ENCODE data around the gene RNF175.
"Not testable (repeated sequence)": the region's sequence is repeated elsewhere in the genome, so short reads cannot be mapped to it uniquely, and the experiment has no call there.

RNF175 gene

DNA sequence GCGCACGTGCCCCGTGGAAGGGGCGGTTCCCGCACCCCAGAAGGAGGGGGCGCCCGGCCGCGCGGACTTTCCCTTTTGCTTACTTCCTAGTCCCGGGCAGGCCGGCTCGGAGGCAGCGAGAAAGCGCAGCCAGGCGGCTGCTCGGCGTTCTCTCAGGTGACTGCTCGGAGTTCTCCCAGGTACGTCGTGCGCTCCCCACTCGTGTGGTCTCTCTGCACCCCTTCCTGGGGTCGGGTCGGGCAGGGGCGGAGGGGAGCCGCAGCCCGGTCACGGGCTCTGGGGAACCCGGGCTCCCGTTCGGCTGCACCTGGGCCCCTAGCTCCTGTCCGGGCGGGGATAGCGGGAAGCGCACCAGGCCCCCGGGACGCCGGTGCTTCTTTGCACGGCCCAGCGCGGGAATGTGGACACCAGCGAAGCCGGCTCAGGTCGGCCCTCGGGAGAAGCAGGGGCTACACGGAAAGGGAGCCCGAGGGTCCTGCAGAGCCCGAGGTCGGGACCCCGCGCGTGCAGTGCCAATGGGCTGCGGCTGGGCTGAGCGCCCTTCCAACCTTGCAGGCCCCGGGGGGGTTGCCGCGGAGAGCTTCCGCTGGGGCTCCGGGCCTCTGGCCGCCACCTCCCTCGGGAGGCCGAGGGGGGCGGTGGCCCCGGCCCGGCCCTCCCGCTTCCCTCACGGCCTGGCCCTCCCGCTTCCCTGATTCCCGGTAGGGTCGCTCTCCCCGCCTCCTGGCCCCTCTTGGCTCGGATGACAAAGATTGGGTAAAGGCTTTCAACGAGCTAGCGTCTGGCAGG is 75.4 kb downstream of the RNF175 start, which contains the start of gene TLR2:
Gene TLR2, plus strand, starts transcription at position 99 of the 789 bp plus-strand sequence. CDS start 18,628 bp downstream, outside the sequence.
- H3K9ac ChIP-seq (ENCODE audit: low read depth in 1 of 2, low read length in 2 of 2), result peak within 1 kb of the TSS; percentile 8 to 12
- H3K27ac ChIP-seq (ENCODE audit: low read depth, low read length), result no peak within 1 kb of the TSS
- H3K27me3 ChIP-seq (ENCODE audit: control insufficient read depth in 1 of 2, insufficient read depth in 2 of 2, low read length in 2 of 2), result peaks cover 10 to 11% of the 10 kb centered on the region in 2 donors
- H3K4me1 ChIP-seq (ENCODE audit: control insufficient read depth in 1 of 2, insufficient read depth in 2 of 2, low read length in 2 of 2), result peaks cover 0 to 6% of the 10 kb centered on the region in 2 donors
- peak within 1 kb of the TSS; percentile 54 to 67 for H3K4me3 ChIP-seq (ENCODE audit: low read depth in 1 of 2, low read length in 2 of 2)
- peaks cover 0 to 5% of the 10 kb centered on the region in 2 donors for H3K36me3 ChIP-seq (ENCODE audit: control insufficient read depth in 1 of 2, insufficient read depth in 2 of 2, low read length in 2 of 2)
- H3K9me3 ChIP-seq (ENCODE audit: control insufficient read depth in 1 of 2, low read length in 2 of 2), result peaks cover 16% of the 10 kb centered on the region in 2 donors

DNA sequence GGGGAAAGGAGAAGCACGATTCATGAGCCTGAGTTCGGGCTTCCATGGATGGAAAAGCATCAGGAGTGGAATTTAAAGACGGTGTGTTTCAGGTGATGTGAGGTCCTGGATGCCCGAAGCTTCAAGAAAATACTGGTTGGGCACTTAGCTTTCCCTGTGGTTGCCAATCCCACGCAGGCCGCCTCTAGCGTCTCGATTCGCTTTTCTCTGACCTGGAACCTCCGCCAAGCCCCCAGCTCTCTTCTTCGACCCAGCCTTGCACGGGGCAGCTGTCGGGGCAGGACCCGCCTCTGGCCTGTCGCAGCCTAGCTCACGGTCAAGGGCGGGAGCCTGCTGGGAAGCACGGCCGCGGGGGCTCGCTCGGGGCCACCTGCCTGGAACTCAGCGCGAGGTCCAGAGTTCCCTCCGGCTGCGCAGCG is 76.1 kb downstream of the RNF175 start:
- H3K9me3 ChIP-seq (ENCODE audit: control insufficient read depth in 1 of 2, low read length in 2 of 2), result peaks cover 11% of the 10 kb centered on the region in 2 donors
- peaks cover 0 to 4% of the 10 kb centered on the region in 2 donors for H3K36me3 ChIP-seq (ENCODE audit: control insufficient read depth in 1 of 2, insufficient read depth in 2 of 2, low read length in 2 of 2)
- H3K27ac ChIP-seq (ENCODE audit: low read depth, low read length), result no peak overlapping the region
- H3K27me3 ChIP-seq (ENCODE audit: control insufficient read depth in 1 of 2, insufficient read depth in 2 of 2, low read length in 2 of 2), result peaks cover 10 to 11% of the 10 kb centered on the region in 2 donors
- H3K4me1 ChIP-seq (ENCODE audit: control insufficient read depth in 1 of 2, insufficient read depth in 2 of 2, low read length in 2 of 2), result peaks cover 0 to 6% of the 10 kb centered on the region in 2 donors
- H3K9ac ChIP-seq (ENCODE audit: low read depth in 1 of 2, low read length in 2 of 2), result no peak overlapping the region
- peak overlapping the region; percentile 54 to 67 for H3K4me3 ChIP-seq (ENCODE audit: low read depth in 1 of 2, low read length in 2 of 2)

DNA sequence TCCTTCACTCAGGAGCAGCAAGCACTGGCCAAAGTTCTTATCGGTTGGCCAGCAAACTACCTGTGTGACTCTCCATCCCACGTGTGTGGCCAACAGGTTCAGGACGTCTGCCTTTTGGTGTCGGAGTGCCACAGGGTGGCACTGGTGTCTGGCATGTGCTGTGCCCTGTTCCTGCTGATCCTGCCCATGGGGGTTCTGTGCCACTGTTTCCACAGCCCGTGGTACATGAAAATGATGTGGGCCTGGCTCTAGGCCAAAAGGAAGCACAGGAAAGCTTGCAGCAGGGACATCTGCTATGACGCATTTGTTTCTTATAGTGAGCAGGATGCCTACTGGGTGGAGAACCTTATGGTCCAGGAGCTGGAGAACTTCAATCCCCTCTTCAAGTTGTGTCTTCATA is 80.3 kb downstream of the RNF175 start:
- H3K4me3 ChIP-seq (ENCODE audit: low read depth in 1 of 2, low read length in 2 of 2), result no peak overlapping the region
- H3K27me3 ChIP-seq (ENCODE audit: control insufficient read depth in 1 of 2, insufficient read depth in 2 of 2, low read length in 2 of 2), result peaks cover 8 to 10% of the 10 kb centered on the region in 2 donors
- H3K9me3 ChIP-seq (ENCODE audit: control insufficient read depth in 1 of 2, low read length in 2 of 2), result peaks cover 0 to 3% of the 10 kb centered on the region in 2 donors
- H3K9ac ChIP-seq (ENCODE audit: low read depth in 1 of 2, low read length in 2 of 2), result no peak overlapping the region
- H3K36me3 ChIP-seq (ENCODE audit: control insufficient read depth in 1 of 2, insufficient read depth in 2 of 2, low read length in 2 of 2), result no peaks in the 10 kb centered on the region
- H3K27ac ChIP-seq (ENCODE audit: low read depth, low read length), result no peak overlapping the region
- H3K4me1 ChIP-seq (ENCODE audit: control insufficient read depth in 1 of 2, insufficient read depth in 2 of 2, low read length in 2 of 2), result peaks cover 0 to 6% of the 10 kb centered on the region in 2 donors

DNA sequence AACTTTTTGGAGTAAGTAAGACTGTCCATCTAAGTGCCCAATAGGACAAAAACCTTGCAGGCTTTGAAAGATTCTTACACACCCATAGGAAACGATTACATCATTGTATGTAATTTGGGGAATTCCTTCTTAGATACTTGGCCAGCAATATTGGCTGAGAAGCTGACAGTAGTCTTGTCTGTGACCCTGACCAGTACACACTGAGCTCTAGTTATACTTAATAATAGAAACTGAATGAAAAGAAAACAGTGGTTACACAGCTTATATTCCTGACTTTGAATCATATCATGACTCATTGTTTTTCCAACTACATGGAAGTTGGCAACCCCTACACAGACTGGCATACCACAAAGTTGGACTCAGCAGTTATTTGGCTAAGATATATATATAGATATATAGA is 82.8 kb downstream of the RNF175 start:
- Histone ChIP-seq H3K4me3 (ENCODE audit: low read depth in 1 of 2, low read length in 2 of 2) (no peak overlapping the region), H3K9me3 (ENCODE audit: control insufficient read depth in 1 of 2, low read length in 2 of 2) (peaks cover 0 to 3% of the 10 kb centered on the region in 2 donors), H3K9ac (ENCODE audit: low read depth in 1 of 2, low read length in 2 of 2) (no peak overlapping the region), H3K27me3 (ENCODE audit: control insufficient read depth in 1 of 2, insufficient read depth in 2 of 2, low read length in 2 of 2) (no peaks in the 10 kb centered on the region), H3K36me3 (ENCODE audit: control insufficient read depth in 1 of 2, insufficient read depth in 2 of 2, low read length in 2 of 2) (no peaks in the 10 kb centered on the region), H3K4me1 (ENCODE audit: control insufficient read depth in 1 of 2, insufficient read depth in 2 of 2, low read length in 2 of 2) (no peaks in the 10 kb centered on the region), H3K27ac (ENCODE audit: low read depth, low read length) (no peak overlapping the region)

DNA sequence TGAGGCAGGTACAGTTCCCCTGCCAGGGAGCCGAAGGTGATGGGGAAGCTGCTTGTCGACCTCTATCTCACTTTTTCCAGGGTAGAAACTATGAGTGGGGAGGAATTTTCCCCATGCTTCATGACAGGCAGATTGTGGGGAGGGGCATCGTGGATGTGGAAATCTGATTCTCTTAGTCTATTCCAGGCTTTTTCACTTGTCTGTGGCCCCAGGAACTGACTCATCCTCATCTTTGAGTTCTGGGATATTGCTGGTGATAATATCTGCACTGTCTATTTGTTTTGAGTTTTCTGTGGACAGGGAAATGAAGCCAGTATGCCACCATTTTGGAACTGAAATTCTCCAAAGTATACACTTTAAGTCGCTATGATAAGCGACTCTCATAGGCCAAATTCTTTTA is 83.3 kb downstream of the RNF175 start:
- no peak overlapping the region for H3K9ac ChIP-seq (ENCODE audit: low read depth in 1 of 2, low read length in 2 of 2)
- H3K27me3 ChIP-seq (ENCODE audit: control insufficient read depth in 1 of 2, insufficient read depth in 2 of 2, low read length in 2 of 2), result no peaks in the 10 kb centered on the region
- peaks cover 0 to 3% of the 10 kb centered on the region in 2 donors for H3K9me3 ChIP-seq (ENCODE audit: control insufficient read depth in 1 of 2, low read length in 2 of 2)
- no peaks in the 10 kb centered on the region for H3K4me1 ChIP-seq (ENCODE audit: control insufficient read depth in 1 of 2, insufficient read depth in 2 of 2, low read length in 2 of 2)
- no peaks in the 10 kb centered on the region for H3K36me3 ChIP-seq (ENCODE audit: control insufficient read depth in 1 of 2, insufficient read depth in 2 of 2, low read length in 2 of 2)
- no peak overlapping the region for H3K4me3 ChIP-seq (ENCODE audit: low read depth in 1 of 2, low read length in 2 of 2)
- no peak overlapping the region for H3K27ac ChIP-seq (ENCODE audit: low read depth, low read length)

DNA sequence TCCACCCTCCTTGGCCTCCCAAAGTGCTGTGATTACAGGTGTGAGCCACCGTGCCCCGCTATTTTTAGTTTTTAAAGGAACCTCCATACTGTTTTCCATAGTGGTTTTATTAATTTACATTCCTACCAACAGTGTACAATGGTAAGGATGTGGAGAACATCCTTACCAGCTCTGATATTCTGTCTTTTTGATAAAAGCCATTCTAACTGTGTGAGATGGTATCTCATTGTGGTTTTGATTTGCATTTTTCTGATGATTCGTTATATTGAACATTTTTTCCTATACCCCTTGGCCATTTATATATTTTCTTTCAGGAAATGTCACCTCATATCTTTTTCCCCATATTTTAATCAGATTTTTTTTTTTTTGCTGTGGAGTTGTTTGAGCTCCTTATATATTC is 90.0 kb downstream of the RNF175 start:
- Histone ChIP-seq H3K9me3 (ENCODE audit: control insufficient read depth in 1 of 2, low read length in 2 of 2) (no peaks in the 10 kb centered on the region), H3K4me1 (ENCODE audit: control insufficient read depth in 1 of 2, insufficient read depth in 2 of 2, low read length in 2 of 2) (no peaks in the 10 kb centered on the region), H3K4me3 (ENCODE audit: low read depth in 1 of 2, low read length in 2 of 2) (no peak overlapping the region), H3K9ac (ENCODE audit: low read depth in 1 of 2, low read length in 2 of 2) (no peak overlapping the region), H3K27ac (ENCODE audit: low read depth, low read length) (no peak overlapping the region), H3K36me3 (ENCODE audit: control insufficient read depth in 1 of 2, insufficient read depth in 2 of 2, low read length in 2 of 2) (no peaks in the 10 kb centered on the region), H3K27me3 (ENCODE audit: control insufficient read depth in 1 of 2, insufficient read depth in 2 of 2, low read length in 2 of 2) (no peaks in the 10 kb centered on the region)

DNA sequence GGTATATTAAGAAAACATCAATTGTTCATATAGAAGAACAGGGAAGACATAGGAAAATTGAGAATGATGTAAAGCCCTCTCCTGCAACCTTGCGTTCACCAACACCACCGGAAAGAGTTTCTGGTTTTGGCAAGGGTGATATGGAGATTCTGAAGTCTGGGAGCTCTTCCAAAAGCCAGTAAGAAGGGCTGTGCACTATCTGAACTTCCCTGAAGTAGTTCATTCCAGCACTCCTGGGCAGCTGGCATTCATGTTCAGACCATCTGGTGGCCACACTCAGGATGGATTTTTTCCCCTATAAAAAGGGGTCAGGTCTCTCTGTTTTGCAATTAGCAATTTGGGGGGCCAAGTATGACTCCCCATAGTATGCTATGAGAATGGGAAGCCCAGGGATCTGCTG is 91.2 kb downstream of the RNF175 start:
- Histone ChIP-seq H3K27ac (ENCODE audit: low read depth, low read length) (no peak overlapping the region), H3K9ac (ENCODE audit: low read depth in 1 of 2, low read length in 2 of 2) (no peak overlapping the region), H3K36me3 (ENCODE audit: control insufficient read depth in 1 of 2, insufficient read depth in 2 of 2, low read length in 2 of 2) (no peaks in the 10 kb centered on the region), H3K4me1 (ENCODE audit: control insufficient read depth in 1 of 2, insufficient read depth in 2 of 2, low read length in 2 of 2) (no peaks in the 10 kb centered on the region), H3K9me3 (ENCODE audit: control insufficient read depth in 1 of 2, low read length in 2 of 2) (no peaks in the 10 kb centered on the region), H3K4me3 (ENCODE audit: low read depth in 1 of 2, low read length in 2 of 2) (no peak overlapping the region), H3K27me3 (ENCODE audit: control insufficient read depth in 1 of 2, insufficient read depth in 2 of 2, low read length in 2 of 2) (no peaks in the 10 kb centered on the region)

DNA sequence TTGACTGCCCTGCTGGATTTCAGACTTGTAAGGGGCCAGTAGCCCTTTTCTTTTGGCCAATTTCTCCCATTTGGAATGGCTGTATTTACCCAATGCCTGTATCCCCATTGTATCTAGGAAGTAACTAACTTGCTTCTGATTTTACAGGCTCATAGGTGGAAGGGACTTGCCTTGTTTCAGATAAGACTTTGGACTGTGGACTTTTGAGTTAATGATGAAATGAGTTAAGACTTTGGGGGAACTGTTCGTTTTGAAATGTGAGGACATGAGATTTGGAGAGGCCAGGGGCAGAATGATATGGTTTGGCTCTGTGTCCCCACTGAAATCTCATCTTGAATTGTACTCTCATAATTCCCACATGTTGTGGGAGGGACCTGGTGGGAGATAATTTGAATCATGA is 93.3 kb downstream of the RNF175 start:
- H3K4me3 ChIP-seq (ENCODE audit: low read depth in 1 of 2, low read length in 2 of 2); H3K36me3 ChIP-seq (ENCODE audit: control insufficient read depth in 1 of 2, insufficient read depth in 2 of 2, low read length in 2 of 2); H3K9ac ChIP-seq (ENCODE audit: low read depth in 1 of 2, low read length in 2 of 2); H3K27ac ChIP-seq (ENCODE audit: low read depth, low read length); H3K4me1 ChIP-seq (ENCODE audit: control insufficient read depth in 1 of 2, insufficient read depth in 2 of 2, low read length in 2 of 2); H3K9me3 ChIP-seq (ENCODE audit: control insufficient read depth in 1 of 2, low read length in 2 of 2); H3K27me3 ChIP-seq (ENCODE audit: control insufficient read depth in 1 of 2, insufficient read depth in 2 of 2, low read length in 2 of 2): not testable (repeated sequence)

DNA sequence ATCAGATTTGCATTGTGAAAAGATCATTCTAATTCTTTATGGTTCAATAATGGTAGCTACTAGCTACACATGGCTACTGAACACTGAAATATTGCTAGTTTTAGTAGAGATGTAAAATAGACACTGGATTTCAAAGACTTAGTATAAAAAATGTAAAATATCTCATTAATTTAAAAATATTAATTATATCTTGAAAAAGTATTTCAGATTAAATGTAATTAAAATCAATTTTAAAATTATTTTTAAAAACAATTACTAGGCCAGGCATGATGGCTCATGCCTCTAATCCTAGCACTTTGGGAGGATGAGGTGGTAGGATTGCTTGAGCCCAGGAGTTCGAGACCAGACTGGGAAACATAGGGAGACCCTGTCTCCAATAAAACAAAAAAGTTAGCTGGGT is 96.2 kb downstream of the RNF175 start:
- H3K4me1 ChIP-seq (ENCODE audit: control insufficient read depth in 1 of 2, insufficient read depth in 2 of 2, low read length in 2 of 2), result no peaks in the 10 kb centered on the region
- peaks cover 0 to 4% of the 10 kb centered on the region in 2 donors for H3K9me3 ChIP-seq (ENCODE audit: control insufficient read depth in 1 of 2, low read length in 2 of 2)
- H3K27me3 ChIP-seq (ENCODE audit: control insufficient read depth in 1 of 2, insufficient read depth in 2 of 2, low read length in 2 of 2), result no peaks in the 10 kb centered on the region
- no peak overlapping the region for H3K9ac ChIP-seq (ENCODE audit: low read depth in 1 of 2, low read length in 2 of 2)
- H3K4me3 ChIP-seq (ENCODE audit: low read depth in 1 of 2, low read length in 2 of 2), result no peak overlapping the region
- no peak overlapping the region for H3K27ac ChIP-seq (ENCODE audit: low read depth, low read length)
- H3K36me3 ChIP-seq (ENCODE audit: control insufficient read depth in 1 of 2, insufficient read depth in 2 of 2, low read length in 2 of 2), result no peaks in the 10 kb centered on the region

DNA sequence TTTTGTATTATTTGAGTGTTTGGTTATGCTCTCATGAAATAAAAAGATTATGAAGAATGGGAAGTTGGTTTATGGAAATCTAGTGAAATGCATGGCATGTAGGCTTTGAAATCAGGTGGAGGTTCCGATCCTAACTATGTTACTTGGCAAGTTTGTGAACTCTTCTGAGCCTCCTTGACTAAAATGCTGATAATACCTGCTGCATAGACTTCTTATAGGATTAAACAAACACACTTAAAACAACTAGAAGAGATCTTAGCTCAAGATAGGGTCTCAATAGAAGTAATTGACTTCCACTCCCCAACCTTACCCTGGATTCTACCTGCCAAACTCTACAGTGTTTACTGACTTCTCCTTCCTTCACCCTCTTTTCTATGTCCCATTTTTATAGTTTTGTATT is 97.9 kb downstream of the RNF175 start:
- Histone ChIP-seq H3K36me3 (ENCODE audit: control insufficient read depth in 1 of 2, insufficient read depth in 2 of 2, low read length in 2 of 2) (no peaks in the 10 kb centered on the region), H3K4me1 (ENCODE audit: control insufficient read depth in 1 of 2, insufficient read depth in 2 of 2, low read length in 2 of 2) (no peaks in the 10 kb centered on the region), H3K27ac (ENCODE audit: low read depth, low read length) (no peak overlapping the region), H3K4me3 (ENCODE audit: low read depth in 1 of 2, low read length in 2 of 2) (no peak overlapping the region), H3K27me3 (ENCODE audit: control insufficient read depth in 1 of 2, insufficient read depth in 2 of 2, low read length in 2 of 2) (no peaks in the 10 kb centered on the region), H3K9ac (ENCODE audit: low read depth in 1 of 2, low read length in 2 of 2) (no peak overlapping the region), H3K9me3 (ENCODE audit: control insufficient read depth in 1 of 2, low read length in 2 of 2) (peaks cover 0 to 4% of the 10 kb centered on the region in 2 donors)

All from duodenal mucosa (tissue), 2 donors.